ENCODE data around the gene COX7A2L. TPM values are rescaled to one million over a fixed set of nuclear protein-coding genes. Genes with fewer than 3 reads are reported as not detected.
A peak's percentile ranks its signal among the peaks of the same experiment; 100 is the strongest.

The COX7A2L gene
- total and polyA plus RNA-seq, 4 donors = 55.0 to 102 (median 77.0) TPM

- no peaks in the 10 kb centered on the region for H3K36me3 ChIP-seq (ENCODE audit: control insufficient read depth in 4 of 4, insufficient read depth in 3 of 4, low read depth in 1 of 4, low read length in 3 of 4)
- TF ChIP-seq JUND (IDR thresholded peaks at IDR 0.05) = no peak
- TF ChIP-seq, protein P1, sequence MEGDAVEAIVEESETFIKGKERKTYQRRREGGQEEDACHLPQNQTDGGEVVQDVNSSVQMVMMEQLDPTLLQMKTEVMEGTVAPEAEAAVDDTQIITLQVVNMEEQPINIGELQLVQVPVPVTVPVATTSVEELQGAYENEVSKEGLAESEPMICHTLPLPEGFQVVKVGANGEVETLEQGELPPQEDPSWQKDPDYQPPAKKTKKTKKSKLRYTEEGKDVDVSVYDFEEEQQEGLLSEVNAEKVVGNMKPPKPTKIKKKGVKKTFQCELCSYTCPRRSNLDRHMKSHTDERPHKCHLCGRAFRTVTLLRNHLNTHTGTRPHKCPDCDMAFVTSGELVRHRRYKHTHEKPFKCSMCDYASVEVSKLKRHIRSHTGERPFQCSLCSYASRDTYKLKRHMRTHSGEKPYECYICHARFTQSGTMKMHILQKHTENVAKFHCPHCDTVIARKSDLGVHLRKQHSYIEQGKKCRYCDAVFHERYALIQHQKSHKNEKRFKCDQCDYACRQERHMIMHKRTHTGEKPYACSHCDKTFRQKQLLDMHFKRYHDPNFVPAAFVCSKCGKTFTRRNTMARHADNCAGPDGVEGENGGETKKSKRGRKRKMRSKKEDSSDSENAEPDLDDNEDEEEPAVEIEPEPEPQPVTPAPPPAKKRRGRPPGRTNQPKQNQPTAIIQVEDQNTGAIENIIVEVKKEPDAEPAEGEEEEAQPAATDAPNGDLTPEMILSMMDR (IDR thresholded peaks at IDR 0.05; ENCODE audit: low read depth, low read length, missing input control) = peak; percentile 25
- peak in 1 of 2 donors; percentile 11 for TF ChIP-seq RAD21 (IDR thresholded peaks at IDR 0.05)
- 94% methylated on average over 5 of the region's 5 CpGs for WGBS
- H3K4me3 ChIP-seq (ENCODE audit: low read depth in 1 of 3, low read length in 3 of 3) = no peak overlapping the region
- no peaks in the 10 kb centered on the region for H3K9me3 ChIP-seq (ENCODE audit: control insufficient read depth in 4 of 4, low read length in 3 of 4)
- H3K27ac ChIP-seq (ENCODE audit: low read depth in 1 of 2, low read length in 2 of 2) = no peak overlapping the region
- no peaks in the 10 kb centered on the region for H3K27me3 ChIP-seq (ENCODE audit: control insufficient read depth in 4 of 4, insufficient read depth in 4 of 4, low read length in 3 of 4)
- H3K4me1 ChIP-seq (ENCODE audit: control insufficient read depth in 4 of 4, insufficient read depth in 4 of 4, low read length in 3 of 4) = no peaks in the 10 kb centered on the region
- no peak for DNase-seq (ENCODE audit: low spot score)
- H3K9ac ChIP-seq (ENCODE audit: low read depth in 1 of 2, low read length in 2 of 2) = no peak overlapping the region
Measured at GRCh38 chr2:42386682-42387081, 25.7 kb upstream of the COX7A2L start.

GRCh38 chr2:42385225-42385624, 24.2 kb upstream of the COX7A2L start:
- H3K4me1 ChIP-seq (ENCODE audit: control insufficient read depth in 4 of 4, insufficient read depth in 4 of 4, low read length in 3 of 4) = no peaks in the 10 kb centered on the region
- DNase-seq (ENCODE audit: low spot score) = no peak
- no peak overlapping the region for H3K9ac ChIP-seq (ENCODE audit: low read depth in 1 of 2, low read length in 2 of 2)
- WGBS = 77% methylated on average over 7 of the region's 7 CpGs
- H3K27me3 ChIP-seq (ENCODE audit: control insufficient read depth in 4 of 4, insufficient read depth in 4 of 4, low read length in 3 of 4) = no peaks in the 10 kb centered on the region
- no peaks in the 10 kb centered on the region for H3K9me3 ChIP-seq (ENCODE audit: control insufficient read depth in 4 of 4, low read length in 3 of 4)
- no peak overlapping the region for H3K27ac ChIP-seq (ENCODE audit: low read depth in 1 of 2, low read length in 2 of 2)
- H3K4me3 ChIP-seq (ENCODE audit: low read depth in 1 of 3, low read length in 3 of 3) = no peak overlapping the region
- TF ChIP-seq REST (IDR thresholded peaks at IDR 0.05) (no peak), SP1 (IDR thresholded peaks at IDR 0.05) (no peak), HNF4A (conservative IDR thresholded peaks at IDR 0.05) (no peak), YY1 (IDR thresholded peaks at IDR 0.05) (no peak), HNF4G (IDR thresholded peaks at IDR 0.05) (no peak)
- no peaks in the 10 kb centered on the region for H3K36me3 ChIP-seq (ENCODE audit: control insufficient read depth in 4 of 4, insufficient read depth in 3 of 4, low read depth in 1 of 4, low read length in 3 of 4)

GRCh38 chr2:42383855-42384530, 23.0 kb upstream of the COX7A2L start:
- Histone ChIP-seq H3K9ac (ENCODE audit: low read depth in 1 of 2, low read length in 2 of 2) (no peak overlapping the region), H3K4me3 (ENCODE audit: low read depth in 1 of 3, low read length in 3 of 3) (no peak overlapping the region), H3K36me3 (ENCODE audit: control insufficient read depth in 4 of 4, insufficient read depth in 3 of 4, low read depth in 1 of 4, low read length in 3 of 4) (no peaks in the 10 kb centered on the region), H3K27ac (ENCODE audit: low read depth in 1 of 2, low read length in 2 of 2) (no peak overlapping the region), H3K27me3 (ENCODE audit: control insufficient read depth in 4 of 4, insufficient read depth in 4 of 4, low read length in 3 of 4) (no peaks in the 10 kb centered on the region), H3K9me3 (ENCODE audit: control insufficient read depth in 4 of 4, low read length in 3 of 4) (no peaks in the 10 kb centered on the region), H3K4me1 (ENCODE audit: control insufficient read depth in 4 of 4, insufficient read depth in 4 of 4, low read length in 3 of 4) (no peaks in the 10 kb centered on the region)
- no peak for DNase-seq (ENCODE audit: low spot score)
- WGBS = 92% methylated on average over 11 of the region's 11 CpGs
- TF ChIP-seq FOXA1 (IDR thresholded peaks at IDR 0.05) (no peak), YY1 (IDR thresholded peaks at IDR 0.05) (no peak), RXRA (IDR thresholded peaks at IDR 0.05) (no peak), TAF1 (conservative IDR thresholded peaks at IDR 0.05) (no peak), SP1 (IDR thresholded peaks at IDR 0.05) (no peak), EGR1 (IDR thresholded peaks at IDR 0.05; ENCODE audit: low read depth in 2 of 2) (no peak), GABPA (IDR thresholded peaks at IDR 0.05 in 1 of 2, conservative IDR thresholded peaks at IDR 0.05 in 1 of 2) (no peak), RAD21 (IDR thresholded peaks at IDR 0.05) (no peak)
- TF ChIP-seq, protein P1 (IDR thresholded peaks at IDR 0.05; ENCODE audit: low read depth, low read length, missing input control) = no peak
